ENCODE measurements around the gene CHSY1.

CHSY1 gene

GRCh38 chr15:101211897-101212296 is 40.0 kb downstream of the CHSY1 start:
- no peak for DNase-seq (ENCODE audit: low read depth in 1 of 2, low spot score in 1 of 2)

GRCh38 chr15:101210466-101210865 is 41.4 kb downstream of the CHSY1 start:
- DNase-seq (ENCODE audit: low read depth in 1 of 2, low spot score in 1 of 2) = no peak

GRCh38 chr15:101210058-101210457 is 41.8 kb downstream of the CHSY1 start:
- DNase-seq (ENCODE audit: low read depth in 1 of 2, low spot score in 1 of 2) = no peak

DNA sequence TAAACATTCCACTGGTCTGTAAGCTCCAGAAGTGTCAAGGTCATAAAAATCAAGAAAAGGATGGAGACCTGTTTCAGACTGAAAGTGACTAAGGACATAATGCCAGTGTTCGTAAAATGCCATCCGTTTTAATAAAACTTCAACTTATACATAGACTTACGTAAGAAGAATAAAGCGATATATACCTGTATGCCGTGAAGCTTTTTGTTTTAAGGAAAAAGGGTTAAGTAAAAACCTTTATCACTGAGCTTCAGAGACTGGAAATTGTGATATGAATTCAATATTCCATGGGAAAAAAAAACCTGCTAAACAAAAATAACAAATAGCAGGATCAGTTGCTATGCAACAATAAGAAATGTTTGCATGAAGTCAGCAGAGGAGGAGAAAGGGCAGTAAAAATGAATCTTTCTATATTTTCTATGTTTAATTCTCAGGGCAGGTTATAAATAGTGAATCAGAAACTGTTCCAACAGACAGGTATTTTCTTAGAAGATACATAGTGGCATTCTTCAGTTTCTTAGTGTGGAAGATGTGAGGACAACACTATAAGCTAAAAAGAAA is 42.5 kb downstream of the CHSY1 start:
- no peak for DNase-seq (ENCODE audit: low read depth in 1 of 2, low spot score in 1 of 2)

DNA sequence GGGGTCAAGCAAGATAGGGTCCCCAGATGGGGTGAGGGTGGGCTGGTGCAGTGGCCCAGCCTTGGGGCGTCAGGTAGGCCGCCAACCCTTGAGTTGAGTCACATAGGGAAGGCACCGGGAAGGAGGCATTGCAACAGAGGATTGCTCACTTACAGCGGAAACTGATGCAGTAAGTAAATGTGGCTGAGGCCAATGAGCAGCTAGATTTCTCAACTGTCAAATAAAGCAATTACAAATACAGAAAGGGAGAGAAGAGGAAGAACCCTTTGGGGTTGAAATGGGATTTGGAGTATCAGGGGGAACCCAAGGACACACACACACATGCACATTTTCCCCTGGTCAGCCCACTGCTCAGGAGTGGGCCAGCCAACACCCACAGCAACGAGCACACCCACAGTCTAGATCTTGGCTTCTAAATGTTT is 44.0 kb downstream of the CHSY1 start:
- no peak for DNase-seq (ENCODE audit: low read depth in 1 of 2, low spot score in 1 of 2)

GRCh38 chr15:101206176-101206591 is 45.7 kb downstream of the CHSY1 start:
- peak in 1 of 2 donors; percentile 70 for DNase-seq (ENCODE audit: low read depth in 1 of 2, low spot score in 1 of 2)

GRCh38 chr15:101204739-101205535 is 46.9 kb downstream of the CHSY1 start:
- DNase-seq (ENCODE audit: low read depth in 1 of 2, low spot score in 1 of 2) = no peak

- DNase-seq (ENCODE audit: low read depth in 1 of 2, low spot score in 1 of 2) = no peak
Observed at GRCh38 chr15:101203607-101204189, 48.1 kb downstream of the CHSY1 start.

DNA sequence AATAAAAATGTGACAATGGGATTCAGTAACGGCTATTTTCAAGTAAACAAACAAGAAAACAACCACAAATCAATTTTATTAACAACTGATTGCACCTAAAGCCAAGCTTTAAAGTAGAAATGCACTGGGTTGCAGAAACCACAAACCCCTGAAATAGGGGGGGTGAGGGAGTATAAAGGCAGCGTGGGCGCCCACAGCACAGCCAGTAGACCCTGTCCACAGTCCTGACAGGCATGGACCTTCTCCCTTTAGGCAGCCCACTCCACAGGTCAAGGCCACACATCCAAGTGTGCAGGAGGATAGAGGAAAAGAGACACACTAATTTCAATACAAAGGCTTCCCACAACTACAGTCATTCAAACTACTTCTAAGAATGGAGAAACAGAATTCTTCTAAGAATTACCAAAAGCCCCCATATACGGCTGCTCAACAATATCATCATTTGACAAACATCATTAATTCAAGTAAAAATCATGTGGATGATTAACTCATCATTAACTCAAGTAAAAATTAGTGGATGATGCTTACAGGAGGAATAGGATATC is 48.7 kb downstream of the CHSY1 start:
- no peak for DNase-seq (ENCODE audit: low read depth in 1 of 2, low spot score in 1 of 2)

GRCh38 chr15:101201411-101202174 is 50.3 kb downstream of the CHSY1 start:
- DNase-seq (ENCODE audit: low read depth in 1 of 2, low spot score in 1 of 2) = no peak

DNA sequence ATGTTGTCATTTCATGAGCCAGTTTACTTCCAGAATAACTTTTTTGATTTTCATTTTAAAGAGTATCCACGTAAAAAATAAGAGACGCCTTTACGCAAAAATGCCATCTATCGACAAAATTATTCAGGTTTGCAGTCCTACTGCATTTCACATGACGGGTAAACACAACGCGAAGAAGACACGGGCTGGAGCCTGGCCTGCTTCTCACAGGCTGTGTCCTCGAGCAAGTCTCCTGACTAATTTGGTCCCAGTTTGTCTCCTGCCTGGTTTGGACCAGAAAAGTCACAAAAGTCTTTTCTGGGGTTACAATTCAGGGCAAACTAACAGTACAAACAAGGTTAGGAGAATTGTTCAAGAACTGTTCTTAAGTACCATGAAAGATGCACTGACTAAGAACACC is 51.7 kb downstream of the CHSY1 start:
- DNase-seq (ENCODE audit: low read depth in 1 of 2, low spot score in 1 of 2) = no peak

DNA sequence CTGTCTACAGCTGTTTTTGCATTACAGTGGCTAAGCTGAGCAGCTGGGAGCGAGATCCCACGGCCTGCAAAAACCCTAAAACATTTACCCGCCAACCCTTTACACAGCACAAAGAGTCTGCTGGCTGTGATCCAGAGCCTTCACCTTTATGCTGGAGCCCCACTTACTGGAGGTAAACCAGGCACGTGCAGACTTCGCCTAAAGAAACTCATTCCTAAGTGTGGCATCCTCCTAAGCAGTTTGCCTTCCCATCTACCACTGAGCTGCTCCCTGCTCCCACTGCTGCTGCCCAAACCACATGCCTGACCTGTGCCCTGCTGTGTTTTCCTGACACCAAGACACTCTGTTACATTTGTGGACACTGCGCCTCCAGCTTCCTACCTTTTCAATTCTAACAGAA is 53.0 kb downstream of the CHSY1 start:
- DNase-seq (ENCODE audit: low read depth in 1 of 2, low spot score in 1 of 2) = no peak

- DNase-seq (ENCODE audit: low read depth in 1 of 2, low spot score in 1 of 2) = no peak
Observed at GRCh38 chr15:101198031-101198575, 53.7 kb downstream of the CHSY1 start.

DNA sequence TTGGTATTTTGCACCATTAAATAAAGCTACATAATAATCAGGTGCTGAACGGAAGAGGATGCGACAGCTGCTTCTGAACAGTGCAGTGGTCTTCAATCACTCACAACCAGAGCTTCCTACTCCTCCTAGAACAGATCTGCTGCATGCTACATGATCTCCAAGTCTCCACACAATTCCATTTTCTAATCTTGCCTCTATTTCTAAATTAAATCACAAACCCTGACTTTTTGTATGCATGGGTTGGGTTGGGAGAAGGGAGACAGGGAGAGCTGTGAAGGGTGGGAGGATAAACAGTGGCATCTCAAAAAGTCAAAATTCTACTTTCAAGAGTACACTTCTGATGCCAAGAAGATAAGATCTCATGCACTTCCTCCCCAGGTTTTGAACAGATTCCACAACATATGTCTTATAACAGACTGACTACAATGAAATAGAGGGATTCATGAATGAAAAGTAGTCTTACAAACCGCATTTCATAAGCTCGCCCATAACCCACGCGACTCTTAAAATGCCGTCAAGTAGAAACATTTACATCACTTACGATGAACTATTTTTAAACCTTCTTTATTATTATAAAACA is 57.2 kb downstream of the CHSY1 start:
- no peak for DNase-seq (ENCODE audit: low read depth in 1 of 2, low spot score in 1 of 2)

- no peak for DNase-seq (ENCODE audit: low read depth in 1 of 2, low spot score in 1 of 2)
Observed at GRCh38 chr15:101193806-101194545, 57.9 kb downstream of the CHSY1 start.

DNA sequence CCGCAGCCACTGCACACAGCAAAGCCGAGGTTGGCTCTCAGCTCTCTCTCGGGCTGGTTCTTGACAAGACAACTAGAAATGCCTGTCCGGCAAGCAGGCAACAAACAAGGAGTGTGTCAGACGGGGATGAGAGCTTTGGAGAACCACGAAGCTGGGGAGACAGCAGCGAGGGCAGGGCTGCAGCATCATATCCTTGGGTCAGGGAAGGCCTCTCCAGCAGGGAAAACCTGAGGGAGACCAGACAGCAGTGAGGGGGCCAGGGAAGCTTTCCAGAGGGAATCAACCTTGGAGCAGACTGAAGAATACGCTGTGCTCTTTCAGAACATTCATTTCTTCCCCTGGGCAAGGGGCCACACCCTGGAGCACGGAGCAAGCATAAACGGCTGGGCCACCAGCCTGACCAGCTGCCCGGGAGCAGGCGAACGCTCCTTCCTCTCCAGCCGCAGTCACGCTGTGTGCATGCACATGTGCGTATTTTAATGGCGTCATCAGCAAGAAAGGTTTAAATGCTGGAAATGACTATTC is 58.7 kb downstream of the CHSY1 start:
- no peak for DNase-seq (ENCODE audit: low read depth in 1 of 2, low spot score in 1 of 2)

DNA sequence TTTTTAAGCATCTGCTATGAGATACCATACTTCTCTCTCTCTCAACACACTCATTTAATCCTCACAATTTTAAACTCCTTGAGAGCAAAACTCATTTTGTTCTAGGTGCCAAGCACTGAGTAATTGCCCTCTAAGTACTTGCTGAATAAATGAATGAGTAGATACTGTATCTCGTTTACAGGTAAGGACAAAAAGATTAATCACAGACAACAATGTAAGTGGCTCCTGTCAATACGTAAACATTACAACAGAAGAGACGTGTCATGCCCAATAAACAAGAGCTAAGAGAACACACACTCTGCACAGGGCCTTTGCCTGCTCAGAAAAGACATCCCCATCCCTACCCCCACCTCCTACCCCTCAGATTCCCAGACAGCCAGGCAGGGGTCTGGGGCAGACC is 59.8 kb downstream of the CHSY1 start:
- no peak for DNase-seq (ENCODE audit: low read depth in 1 of 2, low spot score in 1 of 2)

DNA sequence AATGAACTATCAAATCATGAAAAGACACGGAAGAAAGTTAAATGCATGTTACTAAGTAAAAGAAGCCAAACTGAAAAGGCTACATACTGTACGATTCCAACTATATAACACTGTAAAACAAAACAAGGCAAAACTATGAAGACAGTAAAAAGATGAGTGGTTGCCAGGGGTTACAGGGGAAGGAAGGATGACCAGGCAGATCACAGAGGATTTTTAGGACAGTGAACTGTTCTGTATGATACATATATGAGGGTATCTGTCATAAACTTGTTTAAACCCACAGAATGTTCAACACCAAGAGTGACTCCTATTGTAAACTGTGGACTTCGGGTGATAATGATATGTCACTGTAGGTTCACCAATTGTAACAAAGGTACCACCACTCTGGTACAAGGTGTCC is 60.6 kb downstream of the CHSY1 start:
- no peak for DNase-seq (ENCODE audit: low read depth in 1 of 2, low spot score in 1 of 2)

GRCh38 chr15:101190092-101190595 is 61.7 kb downstream of the CHSY1 start:
- DNase-seq (ENCODE audit: low read depth in 1 of 2, low spot score in 1 of 2) = no peak

Data from activated T-helper 1 cell treated with anti-CD3 and anti-CD28 coated beads, Interleukin-2, amount 50 U/mL, for 16 hours (primary cell).